Glomerular visceral epithelial cell (primary cell): Measurements from ENCODE around the gene STAG3.
"Not testable (repeated sequence)": the region's sequence is repeated elsewhere in the genome, so short reads cannot be mapped to it uniquely, and the experiment has no call there.

Experiments used
- DNase-seq: peaks from one replicate; pipeline ENCODE4 v3.0.0-alpha.2; 2016; ENCODE audit errors: extremely low spot score

The STAG3 gene

GRCh38 chr7:100246865-100247137 lies 69.1 kb downstream of the STAG3 start:
- DNase-seq: not testable (repeated sequence)

DNA sequence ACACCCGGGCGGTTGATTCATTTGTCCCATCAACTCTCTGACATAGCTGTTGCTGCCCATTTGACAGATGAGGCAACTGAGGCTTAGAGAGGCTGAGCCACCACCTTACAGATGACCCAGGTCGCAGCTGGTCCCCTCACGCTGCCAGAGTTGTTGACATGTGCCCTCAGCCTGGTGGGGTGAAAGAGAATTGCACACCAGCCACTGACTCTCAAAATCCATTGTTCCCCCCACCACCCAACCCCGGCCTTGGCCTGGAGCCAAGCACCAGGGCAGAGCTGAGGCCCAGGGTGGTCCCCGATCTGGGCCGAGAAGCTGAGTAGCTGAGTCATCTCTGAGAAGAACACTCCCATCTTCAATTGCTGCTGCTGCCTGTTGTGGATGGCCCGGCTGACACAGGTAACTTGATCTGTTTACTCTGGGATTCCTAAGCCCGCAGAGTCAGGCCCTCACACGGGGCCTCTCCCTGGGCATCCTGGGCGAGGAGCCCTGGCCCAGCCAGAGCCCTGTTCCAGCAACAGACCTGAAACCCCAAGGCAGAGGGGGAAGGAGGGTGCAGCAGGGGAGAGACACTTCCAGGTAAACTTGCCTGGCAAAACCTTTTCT lies 69.5 kb downstream of the STAG3 start:
- DNase-seq: peak; percentile 76

DNA sequence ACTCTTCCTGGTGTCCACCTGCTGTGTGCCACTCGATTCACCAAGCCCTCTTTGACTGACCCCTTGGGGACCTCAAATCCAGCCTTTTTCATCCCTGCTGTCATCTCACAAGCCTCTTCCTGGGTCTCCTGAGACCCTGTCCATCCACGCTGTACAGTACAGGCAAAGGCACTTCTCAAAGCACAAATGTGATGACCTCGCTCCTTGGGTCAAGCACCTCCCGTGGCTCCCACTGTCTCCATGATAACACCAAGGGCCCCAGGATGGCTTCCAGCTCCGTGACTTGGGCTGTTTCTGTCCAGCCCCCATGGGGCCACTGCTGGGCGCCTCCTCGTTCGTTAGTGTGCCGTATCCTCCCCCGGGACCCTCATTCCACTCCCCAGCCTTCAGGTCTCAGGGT lies 70.8 kb downstream of the STAG3 start:
- DNase-seq: no peak

DNA sequence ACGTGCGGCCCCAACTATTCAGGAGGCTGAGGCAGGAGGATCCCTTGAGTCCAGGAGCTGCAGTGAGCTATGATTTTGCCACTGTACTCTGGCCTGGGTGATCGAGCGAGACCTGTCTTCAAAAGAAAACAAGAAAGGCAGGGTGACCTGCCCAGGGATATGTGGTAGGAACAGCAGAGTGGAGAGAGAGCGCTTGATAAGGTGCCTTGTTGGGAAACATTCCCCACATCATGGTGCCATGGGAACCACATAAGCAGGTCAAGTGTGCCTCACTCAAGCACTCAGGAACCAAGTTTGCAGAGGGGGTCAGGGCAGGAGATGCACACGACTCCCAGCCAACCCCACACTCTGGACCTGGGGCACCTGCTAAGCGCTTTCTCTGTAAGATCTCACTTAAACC lies 79.3 kb downstream of the STAG3 start:
- DNase-seq: no peak

DNA sequence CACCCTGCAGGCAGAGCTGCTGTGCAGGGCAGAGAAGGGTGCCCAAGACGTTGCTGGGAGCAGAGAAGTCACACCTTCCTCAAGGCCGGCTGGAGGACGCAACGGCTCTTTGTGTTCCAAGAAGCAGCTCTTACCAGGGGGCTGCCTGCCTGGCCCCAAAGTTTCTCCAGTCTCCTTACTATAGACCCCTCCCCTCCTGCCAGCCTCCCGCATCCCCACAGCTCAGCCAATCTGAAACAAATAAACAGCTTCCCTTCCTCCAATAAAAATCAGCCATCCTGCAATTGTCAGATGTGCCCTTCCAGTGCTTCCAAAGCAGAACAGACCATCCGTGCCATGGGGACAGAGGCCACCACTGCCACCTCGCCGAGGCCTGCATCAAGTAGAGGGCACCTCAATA lies 82.3 kb downstream of the STAG3 start:
- DNase-seq: not testable (repeated sequence)

GRCh38 chr7:100262896-100263295 lies 85.2 kb downstream of the STAG3 start:
- not testable (repeated sequence) for DNase-seq
